ENCODE results near the gene CENPM.
A peak's percentile ranks its signal among the peaks of the same experiment; 100 is the strongest.
"Not testable (repeated sequence)": the region's sequence is repeated elsewhere in the genome, so short reads cannot be mapped to it uniquely, and the experiment has no call there.

CENPM gene

GRCh38 chr22:41966225-41966606 lies 19.3 kb upstream of the CENPM start:
- no peak for DNase-seq

- DNase-seq = no peak
Observed at GRCh38 chr22:41964112-41964491, 17.1 kb upstream of the CENPM start.

DNA sequence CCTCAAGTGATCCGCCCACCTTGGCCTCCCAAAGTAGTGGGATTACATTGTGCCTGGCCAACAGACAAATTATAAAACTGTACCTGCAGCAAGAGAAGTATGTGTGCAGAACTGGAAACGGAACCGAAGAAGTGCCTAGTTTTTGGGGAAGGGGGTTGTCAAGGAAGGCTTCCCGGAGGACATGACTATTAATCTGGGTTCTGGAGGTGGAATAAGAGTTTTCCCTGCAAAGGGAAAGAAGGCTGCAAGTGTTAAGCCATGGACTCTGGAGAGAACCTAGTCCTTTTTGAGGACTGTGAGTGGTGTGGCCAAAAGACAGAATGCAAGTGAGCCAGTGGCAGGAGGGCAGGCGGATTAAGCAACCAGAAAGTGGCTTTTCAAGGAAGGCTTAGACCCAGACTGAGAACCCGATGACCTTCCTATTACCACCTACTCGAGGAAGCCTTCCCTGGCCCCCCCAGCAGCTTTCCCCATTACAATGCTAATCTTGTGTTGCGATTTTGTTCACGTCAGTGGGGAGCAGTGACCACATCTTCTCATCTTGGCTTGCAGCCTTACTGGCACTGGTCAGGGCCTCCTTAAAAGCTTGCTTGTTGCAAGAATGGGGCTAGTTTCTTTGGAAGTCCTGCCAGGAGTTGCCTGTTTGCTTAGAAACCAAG lies 16.6 kb upstream of the CENPM start:
- no peak for DNase-seq

DNA sequence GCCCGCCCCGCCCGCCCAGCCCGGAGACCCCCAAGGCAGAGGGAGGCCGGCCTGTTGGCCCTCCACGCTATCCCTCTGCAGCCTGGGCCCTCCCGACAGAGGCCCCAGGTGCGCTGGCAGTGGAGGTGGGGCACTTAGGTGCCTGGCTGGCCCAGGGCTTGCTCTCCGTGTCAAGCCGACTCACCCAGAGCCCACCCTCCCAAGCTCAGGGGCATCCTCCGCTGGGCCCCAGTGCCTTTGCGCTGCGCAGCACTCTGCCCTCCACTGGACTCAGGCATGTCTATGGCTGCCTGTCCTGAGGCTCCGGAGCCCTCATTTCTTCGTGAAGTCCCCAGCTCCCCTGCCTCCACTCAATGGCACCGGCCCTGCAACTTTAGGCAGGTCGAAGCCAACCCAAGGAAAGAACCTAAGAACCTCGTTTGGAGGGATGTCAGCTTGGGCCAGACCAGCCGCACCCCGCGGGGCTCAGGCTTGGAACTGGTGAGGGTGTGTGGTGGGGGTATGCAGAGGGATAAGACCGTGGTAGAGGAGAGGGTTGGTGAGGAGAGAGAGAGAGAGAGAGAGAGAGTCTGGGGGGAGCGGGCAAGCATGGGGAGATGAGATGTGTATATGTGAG lies 11.1 kb upstream of the CENPM start:
- no peak for DNase-seq

DNA sequence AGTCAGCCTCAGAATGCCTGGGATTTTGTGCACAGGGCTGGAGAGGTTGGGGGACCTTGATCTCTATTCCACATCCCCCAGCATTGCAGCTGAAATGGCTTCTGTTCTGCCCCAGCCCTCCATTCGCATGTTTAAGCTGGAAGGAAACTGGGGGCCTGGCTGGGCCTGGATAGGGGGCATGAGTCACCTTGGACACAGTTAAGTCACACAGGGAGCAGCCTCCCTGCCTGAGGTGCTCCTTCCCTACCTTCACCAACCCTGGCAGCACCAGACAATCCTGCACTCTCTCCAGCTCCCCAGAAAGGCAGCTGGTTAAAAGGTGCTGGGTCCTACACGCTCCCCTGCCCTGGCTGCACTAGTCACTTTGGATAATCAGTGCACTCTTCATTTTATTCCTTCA lies 5.8 kb upstream of the CENPM start:
- DNase-seq = no peak

GRCh38 chr22:41951898-41952474 lies 5.0 kb upstream of the CENPM start, which contains the start of gene SMIM45:
Gene SMIM45 (plus strand): TSS chr22:41952150.
- DNase-seq = no peak

DNA sequence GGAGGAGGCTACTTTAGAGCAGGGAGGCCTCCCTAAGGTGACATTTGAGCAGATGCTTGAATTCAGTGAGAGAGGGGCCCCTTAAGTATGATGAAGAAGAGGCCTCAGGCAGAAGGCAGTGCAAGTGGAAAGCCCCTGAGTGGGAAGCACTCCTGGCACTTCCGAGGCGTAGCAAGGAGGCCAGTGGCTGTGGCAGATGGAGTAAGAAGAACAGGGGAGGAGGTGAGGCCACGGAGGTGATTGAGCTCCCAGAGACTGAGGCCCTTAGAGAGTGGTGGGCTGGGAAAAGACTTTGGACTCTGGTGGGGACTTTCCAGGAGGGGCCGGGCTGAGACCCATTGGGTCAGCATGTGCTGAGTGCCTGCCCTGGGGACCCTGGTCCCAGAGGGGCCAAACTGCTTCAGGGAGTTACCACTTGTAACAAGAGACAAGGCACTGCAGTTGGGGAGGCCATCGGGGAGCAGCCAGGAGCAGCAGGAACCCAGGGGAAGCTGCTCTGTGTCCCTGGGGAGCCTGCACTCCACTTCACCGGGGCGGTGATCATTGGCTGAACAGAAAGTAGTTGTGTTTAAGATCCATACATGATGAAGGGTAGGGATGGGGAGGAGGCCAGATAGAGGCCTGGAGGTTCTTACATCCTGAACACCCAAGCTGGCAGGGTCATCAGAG lies 2.5 kb upstream of the CENPM start:
- no peak for DNase-seq

DNA sequence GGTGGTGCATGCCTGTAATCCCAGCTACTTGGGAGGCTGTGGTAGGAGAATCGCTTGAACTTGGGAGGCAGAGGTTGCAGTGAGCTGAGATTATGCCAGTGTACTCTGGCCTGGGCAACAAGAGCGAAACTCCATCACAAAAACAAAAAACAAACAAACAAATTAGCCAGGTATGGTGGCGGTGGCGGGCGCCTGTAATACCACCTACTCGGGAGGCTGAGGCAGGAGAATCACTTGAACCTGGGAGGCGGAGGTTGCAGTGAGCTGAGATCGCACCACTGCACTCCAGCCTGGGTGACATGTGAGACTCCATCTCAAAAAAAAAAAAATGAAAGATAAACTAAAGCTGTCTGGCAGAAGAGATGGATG lies 2.0 kb upstream of the CENPM start:
- DNase-seq = not testable (repeated sequence)

DNA sequence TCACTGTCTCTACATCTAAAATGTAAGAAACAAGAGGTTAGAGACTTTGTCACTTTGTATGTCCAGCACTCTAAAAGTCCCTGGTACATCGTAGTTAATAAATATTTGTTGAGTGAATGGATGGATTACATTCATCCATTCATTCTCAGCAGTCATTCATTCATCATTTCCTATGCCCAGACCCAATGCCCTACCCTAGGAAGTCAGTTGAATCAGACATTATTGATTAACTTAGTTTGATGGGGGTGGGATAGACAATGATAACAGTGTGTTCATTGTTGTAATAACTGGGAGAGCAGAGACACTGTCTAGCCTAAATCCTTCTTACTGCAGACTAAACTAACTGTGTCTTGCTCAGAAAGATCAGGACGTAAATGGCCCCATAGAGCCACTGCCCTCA lies 1.2 kb upstream of the CENPM start:
- no peak for DNase-seq

GRCh38 chr22:41947424-41948080 lies 600 bp upstream of the CENPM start:
- DNase-seq = no peak

- DNase-seq = no peak
Observed at GRCh38 chr22:41943661-41944209, 3.2 kb downstream of the CENPM start.

- DNase-seq = peak; percentile 62 to 89 (median 80)
Observed at GRCh38 chr22:41940832-41941765, 5.9 kb downstream of the CENPM start.

DNA sequence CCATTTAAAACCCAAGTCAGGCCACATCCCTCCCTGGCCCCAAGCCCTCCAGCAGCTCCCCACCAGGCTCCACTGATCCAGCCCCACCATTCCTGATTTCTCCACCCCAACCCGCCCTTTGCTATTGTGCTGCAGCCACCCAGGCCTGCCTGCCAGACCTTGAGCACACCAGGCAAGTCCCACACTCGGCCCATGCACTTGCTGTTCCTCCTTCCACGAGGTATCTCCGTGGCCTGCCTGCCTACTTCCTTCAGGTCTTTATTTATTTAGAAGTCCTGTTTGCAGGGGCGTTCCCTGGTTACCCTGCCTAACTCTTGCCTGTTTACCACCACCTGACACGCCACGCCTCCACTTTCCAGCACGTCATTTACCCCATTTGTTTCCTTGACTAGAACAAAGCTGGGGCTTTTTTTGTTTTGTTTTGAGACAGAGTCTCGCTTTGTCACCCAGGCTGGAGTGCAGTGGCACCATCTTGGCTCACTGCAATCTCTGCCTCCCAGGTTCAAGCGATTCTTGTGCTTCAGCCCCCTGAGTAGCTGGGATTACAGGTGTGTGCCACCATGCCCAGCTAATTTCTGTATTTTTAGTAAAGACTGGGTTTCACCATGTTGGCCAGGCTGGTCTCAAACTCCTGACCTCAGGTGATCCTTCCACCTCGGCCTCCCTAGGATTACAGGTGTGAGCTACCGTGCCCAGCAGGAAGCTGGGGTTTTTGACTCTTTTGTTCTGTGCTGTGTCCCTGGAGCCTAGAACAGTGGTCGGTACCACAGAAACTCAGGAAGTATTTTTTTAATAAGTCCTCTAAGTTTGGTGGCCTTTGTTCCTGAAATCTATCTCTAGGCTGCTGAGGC lies 6.7 kb downstream of the CENPM start:
- peak; percentile 73 to 99 (median 95) for DNase-seq

- DNase-seq = no peak
Observed at GRCh38 chr22:41936894-41937169, 10.1 kb downstream of the CENPM start.

GRCh38 chr22:41935509-41935908 lies 11.4 kb downstream of the CENPM start:
- DNase-seq = no peak

GRCh38 chr22:41935015-41935351 lies 12.0 kb downstream of the CENPM start:
- no peak for DNase-seq

- no peak for DNase-seq
Observed at GRCh38 chr22:41934284-41935014, 12.5 kb downstream of the CENPM start.

- no peak for DNase-seq
Observed at GRCh38 chr22:41933411-41934177, 13.4 kb downstream of the CENPM start.

- no peak for DNase-seq
Observed at GRCh38 chr22:41932353-41932752, 14.6 kb downstream of the CENPM start.
